ENCODE measurements around the gene VWA8.

VWA8 gene

GRCh38 chr13:41742917-41743552 lies 217.9 kb downstream of the VWA8 start:
- no peak for DNase-seq (ENCODE audit: low spot score)

- DNase-seq (ENCODE audit: low spot score): no peak
These were observed 220.4 kb downstream of the VWA8 start for GRCh38 chr13:41740479-41740878.

- no peak for DNase-seq (ENCODE audit: low spot score)
These were observed 238.0 kb downstream of the VWA8 start for GRCh38 chr13:41722684-41723535.

- no peak for DNase-seq (ENCODE audit: low spot score)
These were observed 239.9 kb downstream of the VWA8 start for GRCh38 chr13:41720839-41721561.

GRCh38 chr13:41716236-41716635 lies 244.7 kb downstream of the VWA8 start:
- DNase-seq (ENCODE audit: low spot score): no peak

- DNase-seq (ENCODE audit: low spot score): no peak
These were observed 247.5 kb downstream of the VWA8 start for GRCh38 chr13:41713405-41713804.

- DNase-seq (ENCODE audit: low spot score): no peak
These were observed 250.1 kb downstream of the VWA8 start for GRCh38 chr13:41710771-41711170.

GRCh38 chr13:41709511-41709910 lies 251.4 kb downstream of the VWA8 start:
- DNase-seq (ENCODE audit: low spot score): no peak

- no peak for DNase-seq (ENCODE audit: low spot score)
These were observed 252.2 kb downstream of the VWA8 start for GRCh38 chr13:41708713-41709112.

- no peak for DNase-seq (ENCODE audit: low spot score)
These were observed 253.6 kb downstream of the VWA8 start for GRCh38 chr13:41707194-41707821.

GRCh38 chr13:41706152-41706551 lies 254.8 kb downstream of the VWA8 start:
- DNase-seq (ENCODE audit: low spot score): no peak

GRCh38 chr13:41702540-41702939 lies 258.4 kb downstream of the VWA8 start:
- no peak for DNase-seq (ENCODE audit: low spot score)

GRCh38 chr13:41701676-41702075 lies 259.2 kb downstream of the VWA8 start:
- no peak for DNase-seq (ENCODE audit: low spot score)

GRCh38 chr13:41700790-41701310 lies 260.1 kb downstream of the VWA8 start:
- DNase-seq (ENCODE audit: low spot score): no peak

GRCh38 chr13:41699759-41700158 lies 261.1 kb downstream of the VWA8 start:
- no peak for DNase-seq (ENCODE audit: low spot score)

GRCh38 chr13:41697578-41697977 lies 263.3 kb downstream of the VWA8 start:
- DNase-seq (ENCODE audit: low spot score): no peak

GRCh38 chr13:41696163-41697003 lies 264.5 kb downstream of the VWA8 start:
- DNase-seq (ENCODE audit: low spot score): peak; percentile 16

GRCh38 chr13:41694545-41695301 lies 266.2 kb downstream of the VWA8 start:
- DNase-seq (ENCODE audit: low spot score): no peak

GRCh38 chr13:41693434-41693833 lies 267.5 kb downstream of the VWA8 start:
- DNase-seq (ENCODE audit: low spot score): no peak

GRCh38 chr13:41691274-41691673 lies 269.6 kb downstream of the VWA8 start:
- DNase-seq (ENCODE audit: low spot score): no peak

All from iPS-NIHi11 (cell line).